Measurements from ENCODE around the gene ARHGEF1. TPM values are rescaled to one million over a fixed set of nuclear protein-coding genes. Genes with fewer than 3 reads are reported as not detected.
A peak's percentile ranks its signal among the peaks of the same experiment; 100 is the strongest.

The ARHGEF1 gene
- total RNA-seq, 1 donor from 2014 or later: 197 TPM

DNA sequence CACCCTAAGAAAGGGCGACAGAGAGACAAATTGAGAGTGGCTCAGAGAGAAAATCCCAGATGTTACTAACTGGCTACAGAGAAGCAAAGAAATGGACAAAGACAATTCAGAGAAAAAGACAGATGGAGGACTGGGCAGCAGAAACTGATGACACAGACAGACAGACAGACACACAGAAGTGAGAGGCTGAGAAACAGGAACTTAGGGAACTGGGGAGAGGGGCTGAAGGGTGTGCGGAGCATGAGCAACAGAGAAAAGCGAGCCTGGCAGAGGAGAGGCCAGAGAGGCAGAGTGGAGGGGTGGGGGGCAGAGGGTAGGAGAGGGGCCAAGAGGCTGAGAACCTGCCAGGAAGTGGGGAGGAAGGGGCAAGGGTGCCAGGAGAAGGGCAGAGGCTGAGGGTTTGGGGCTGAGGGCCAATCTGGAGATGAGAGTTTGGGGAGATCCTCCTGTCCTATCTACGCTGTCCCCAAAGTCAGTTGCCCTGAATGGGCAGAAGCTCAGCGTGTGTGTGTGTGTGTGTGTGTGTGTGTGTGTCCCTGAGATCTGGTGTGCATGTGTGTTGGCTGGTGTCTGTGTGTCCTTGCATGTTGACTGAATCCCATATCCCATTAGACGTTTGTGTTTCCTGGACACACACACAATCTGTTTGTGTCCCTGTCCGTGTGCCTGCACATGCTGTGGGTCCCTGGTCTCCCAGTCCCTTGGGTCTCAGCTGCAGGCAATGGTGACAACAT, 50.9 kb downstream of the ARHGEF1 start:
- Histone ChIP-seq H3K9me3 (no peaks in the 10 kb centered on the region), H3K4me3 (no peak overlapping the region), H3K36me3 (no peaks in the 10 kb centered on the region), H3K4me1 (no peaks in the 10 kb centered on the region), H3K27me3 (peaks cover 48% of the 10 kb centered on the region), H3K27ac (no peak overlapping the region)
- ATAC-seq (no peak), DNase-seq (no peak)
- TF ChIP-seq, protein P1, sequence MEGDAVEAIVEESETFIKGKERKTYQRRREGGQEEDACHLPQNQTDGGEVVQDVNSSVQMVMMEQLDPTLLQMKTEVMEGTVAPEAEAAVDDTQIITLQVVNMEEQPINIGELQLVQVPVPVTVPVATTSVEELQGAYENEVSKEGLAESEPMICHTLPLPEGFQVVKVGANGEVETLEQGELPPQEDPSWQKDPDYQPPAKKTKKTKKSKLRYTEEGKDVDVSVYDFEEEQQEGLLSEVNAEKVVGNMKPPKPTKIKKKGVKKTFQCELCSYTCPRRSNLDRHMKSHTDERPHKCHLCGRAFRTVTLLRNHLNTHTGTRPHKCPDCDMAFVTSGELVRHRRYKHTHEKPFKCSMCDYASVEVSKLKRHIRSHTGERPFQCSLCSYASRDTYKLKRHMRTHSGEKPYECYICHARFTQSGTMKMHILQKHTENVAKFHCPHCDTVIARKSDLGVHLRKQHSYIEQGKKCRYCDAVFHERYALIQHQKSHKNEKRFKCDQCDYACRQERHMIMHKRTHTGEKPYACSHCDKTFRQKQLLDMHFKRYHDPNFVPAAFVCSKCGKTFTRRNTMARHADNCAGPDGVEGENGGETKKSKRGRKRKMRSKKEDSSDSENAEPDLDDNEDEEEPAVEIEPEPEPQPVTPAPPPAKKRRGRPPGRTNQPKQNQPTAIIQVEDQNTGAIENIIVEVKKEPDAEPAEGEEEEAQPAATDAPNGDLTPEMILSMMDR (IDR thresholded peaks at IDR 0.05): no peak
- intact Hi-C loops (cut with DNase I): loop anchor here (10.0 kb wide), 1 partner anchor 69 kb away; the partner anchor contains the start of gene RPS19

DNA sequence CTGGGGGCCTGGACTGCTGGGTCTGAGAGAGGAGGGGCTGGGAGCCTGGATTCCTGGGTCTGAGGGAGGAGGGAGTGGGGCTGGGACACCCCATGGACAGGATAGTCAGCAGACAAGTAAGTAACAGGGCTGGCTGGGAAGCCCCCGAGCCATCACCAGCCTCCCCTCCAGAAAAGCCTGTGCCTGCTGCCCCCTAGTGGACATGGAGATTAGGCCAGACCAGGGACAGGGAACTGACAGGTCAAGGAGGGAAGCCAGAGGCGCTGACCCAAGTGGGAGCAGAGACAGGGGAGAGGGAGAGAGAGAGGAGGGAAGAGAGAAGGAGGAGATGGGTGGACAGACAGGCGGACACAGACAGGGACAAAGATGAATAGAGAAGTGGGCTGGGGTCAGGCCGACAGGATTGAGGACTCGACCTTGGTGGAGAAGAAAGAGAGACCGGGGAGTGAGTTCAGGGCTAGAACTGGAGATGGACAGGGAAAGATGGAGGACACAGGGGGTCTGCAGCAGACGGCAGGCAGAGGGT, 51.9 kb downstream of the ARHGEF1 start:
- H3K4me1 ChIP-seq: peaks cover 2% of the 10 kb centered on the region
- peaks cover 44% of the 10 kb centered on the region for H3K27me3 ChIP-seq
- no peaks in the 10 kb centered on the region for H3K9me3 ChIP-seq
- ATAC-seq (peak; percentile 80), DNase-seq (peak; percentile 84)
- H3K27ac ChIP-seq: no peak overlapping the region
- H3K36me3 ChIP-seq: no peaks in the 10 kb centered on the region
- intact Hi-C loops (cut with DNase I): loop anchor here (10.0 kb wide), 1 partner anchor 70 kb away; the partner anchor contains the start of gene RPS19
- no peak overlapping the region for H3K4me3 ChIP-seq
- TF ChIP-seq, protein P1 (IDR thresholded peaks at IDR 0.05): peak; percentile 80

DNA sequence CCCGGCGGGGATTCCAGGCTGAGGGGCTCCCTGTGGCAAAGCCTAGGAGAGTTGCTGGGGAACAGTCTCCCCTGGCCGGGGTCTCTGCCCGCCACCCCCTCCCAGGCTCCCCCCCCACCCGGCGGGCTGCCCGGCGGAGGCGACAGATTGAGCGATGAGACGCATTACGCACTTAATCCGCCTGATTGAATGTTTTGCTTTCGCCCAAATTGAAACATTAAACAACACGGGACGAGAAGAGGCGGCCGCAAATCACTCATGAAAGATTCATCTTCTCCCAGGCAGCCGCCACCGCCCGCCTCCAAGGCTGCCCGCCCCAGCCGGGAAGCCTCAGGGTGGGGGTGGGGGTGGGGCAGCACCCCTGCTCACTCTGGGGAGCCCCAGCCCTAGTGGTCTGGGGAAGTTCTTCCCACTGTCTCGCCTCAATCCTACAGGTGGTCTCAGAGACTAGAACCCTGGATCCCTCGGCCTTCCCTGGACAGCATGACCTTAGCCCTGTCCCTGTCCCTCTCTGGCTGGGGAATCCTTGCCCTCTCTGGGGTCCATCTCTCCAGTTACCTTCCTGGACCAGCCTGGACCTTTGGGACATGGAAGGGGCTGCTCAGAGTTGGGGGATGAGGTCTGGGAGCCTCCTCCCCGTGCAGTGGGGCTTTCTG, 52.9 kb downstream of the ARHGEF1 start:
- ATAC-seq (no peak), DNase-seq (no peak)
- Histone ChIP-seq H3K36me3 (no peaks in the 10 kb centered on the region), H3K4me1 (peaks cover 3% of the 10 kb centered on the region), H3K27me3 (peaks cover 34% of the 10 kb centered on the region), H3K4me3 (no peak overlapping the region), H3K9me3 (no peaks in the 10 kb centered on the region), H3K27ac (no peak overlapping the region)
- intact Hi-C loops (cut with DNase I): loop anchor here (10.0 kb wide), 1 partner anchor 71 kb away; the partner anchor contains the start of gene RPS19
- TF ChIP-seq, protein P1 (IDR thresholded peaks at IDR 0.05): no peak

DNA sequence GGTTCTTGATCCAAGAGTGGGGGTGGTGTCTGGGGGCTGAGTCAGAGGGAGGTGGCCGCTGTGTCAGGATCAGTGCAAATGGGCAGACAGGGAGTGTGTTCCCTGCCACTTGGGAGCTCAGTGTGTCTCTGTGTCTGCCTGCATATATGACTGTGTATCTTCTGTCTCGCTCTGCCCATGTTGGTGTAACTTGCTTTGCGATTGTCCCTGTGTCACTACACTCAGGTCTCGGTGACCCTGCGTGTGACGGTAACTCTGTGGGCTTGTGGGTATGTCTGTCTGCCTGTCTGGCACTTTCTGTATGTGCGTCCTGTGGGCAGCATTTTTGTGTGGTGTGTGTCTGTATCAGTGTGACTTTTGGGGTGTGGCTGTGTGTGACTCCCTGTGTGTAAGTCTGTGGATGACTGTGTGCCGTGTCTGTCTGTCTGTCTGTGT, 53.4 kb downstream of the ARHGEF1 start:
- TF ChIP-seq, protein P1 (IDR thresholded peaks at IDR 0.05): no peak
- no peaks in the 10 kb centered on the region for H3K36me3 ChIP-seq
- no peaks in the 10 kb centered on the region for H3K9me3 ChIP-seq
- H3K4me3 ChIP-seq: no peak overlapping the region
- intact Hi-C loops (cut with DNase I): loop anchor here (10.0 kb wide), 1 partner anchor 72 kb away; the partner anchor contains the start of gene RPS19
- DNase-seq: no peak
- H3K27ac ChIP-seq: no peak overlapping the region
- no peak for ATAC-seq
- H3K27me3 ChIP-seq: peaks cover 29% of the 10 kb centered on the region
- peaks cover 3% of the 10 kb centered on the region for H3K4me1 ChIP-seq

DNA sequence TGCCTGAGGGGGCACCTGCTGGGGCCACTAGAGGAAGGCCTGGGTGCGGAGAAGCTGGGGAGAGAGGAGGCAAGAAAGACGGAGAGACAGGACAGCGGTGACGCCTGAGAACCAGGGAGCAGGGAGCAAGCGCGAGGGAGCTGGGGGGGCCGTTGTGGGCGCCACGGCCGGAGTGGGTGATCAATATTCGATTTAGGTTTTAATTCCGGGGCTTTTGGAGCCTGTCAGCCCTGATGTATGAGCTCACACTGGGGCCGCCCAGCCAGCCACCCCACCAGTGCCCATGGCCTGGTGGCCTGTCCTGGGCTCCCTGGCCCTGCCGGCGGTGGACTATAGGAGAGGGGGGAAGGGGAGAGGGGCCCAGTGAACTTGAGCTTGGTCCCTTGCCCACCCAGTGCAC, 54.0 kb downstream of the ARHGEF1 start:
- TF ChIP-seq, protein P1 (IDR thresholded peaks at IDR 0.05): no peak
- H3K9me3 ChIP-seq: no peaks in the 10 kb centered on the region
- H3K36me3 ChIP-seq: no peaks in the 10 kb centered on the region
- peaks cover 24% of the 10 kb centered on the region for H3K27me3 ChIP-seq
- H3K4me1 ChIP-seq: peaks cover 3% of the 10 kb centered on the region
- no peak overlapping the region for H3K4me3 ChIP-seq
- ATAC-seq (no peak), DNase-seq (no peak)
- intact Hi-C loops (cut with DNase I): loop anchor here (10.0 kb wide), 1 partner anchor 72 kb away; the partner anchor contains the start of gene RPS19
- H3K27ac ChIP-seq: no peak overlapping the region

All from upper lobe of right lung (tissue), 1 donor.